ENCODE measurements around the gene NIPAL1.

The NIPAL1 gene

GRCh38 chr4:48064349-48064748 is 47.8 kb downstream of the NIPAL1 start:
- DNase-seq (ENCODE audit: low spot score) = peak; percentile 34

GRCh38 chr4:48065587-48066052 is 49.0 kb downstream of the NIPAL1 start:
- DNase-seq (ENCODE audit: low spot score) = no peak
- in situ Hi-C loops (cut with MboI; ENCODE audit: low sequenced_read_pairs, unreplicated experiment) = no loop called here
- TF ChIP-seq, protein P1, sequence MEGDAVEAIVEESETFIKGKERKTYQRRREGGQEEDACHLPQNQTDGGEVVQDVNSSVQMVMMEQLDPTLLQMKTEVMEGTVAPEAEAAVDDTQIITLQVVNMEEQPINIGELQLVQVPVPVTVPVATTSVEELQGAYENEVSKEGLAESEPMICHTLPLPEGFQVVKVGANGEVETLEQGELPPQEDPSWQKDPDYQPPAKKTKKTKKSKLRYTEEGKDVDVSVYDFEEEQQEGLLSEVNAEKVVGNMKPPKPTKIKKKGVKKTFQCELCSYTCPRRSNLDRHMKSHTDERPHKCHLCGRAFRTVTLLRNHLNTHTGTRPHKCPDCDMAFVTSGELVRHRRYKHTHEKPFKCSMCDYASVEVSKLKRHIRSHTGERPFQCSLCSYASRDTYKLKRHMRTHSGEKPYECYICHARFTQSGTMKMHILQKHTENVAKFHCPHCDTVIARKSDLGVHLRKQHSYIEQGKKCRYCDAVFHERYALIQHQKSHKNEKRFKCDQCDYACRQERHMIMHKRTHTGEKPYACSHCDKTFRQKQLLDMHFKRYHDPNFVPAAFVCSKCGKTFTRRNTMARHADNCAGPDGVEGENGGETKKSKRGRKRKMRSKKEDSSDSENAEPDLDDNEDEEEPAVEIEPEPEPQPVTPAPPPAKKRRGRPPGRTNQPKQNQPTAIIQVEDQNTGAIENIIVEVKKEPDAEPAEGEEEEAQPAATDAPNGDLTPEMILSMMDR (IDR thresholded peaks at IDR 0.05; ENCODE audit: borderline replicate concordance, control extremely low read depth, extremely low read depth, insufficient read depth, missing control alignments) = no peak

More at GRCh38 chr4:48064349-48064748, 47.8 kb downstream of the NIPAL1 start:
- TF ChIP-seq, protein P1 (IDR thresholded peaks at IDR 0.05; ENCODE audit: borderline replicate concordance, control extremely low read depth, extremely low read depth, insufficient read depth, missing control alignments) = no peak
- in situ Hi-C loops (cut with MboI; ENCODE audit: low sequenced_read_pairs, unreplicated experiment) = no loop called here

- in situ Hi-C loops (cut with MboI; ENCODE audit: low sequenced_read_pairs, unreplicated experiment) = no loop called here
- TF ChIP-seq, protein P1 (IDR thresholded peaks at IDR 0.05; ENCODE audit: borderline replicate concordance, control extremely low read depth, extremely low read depth, insufficient read depth, missing control alignments) = no peak
- DNase-seq (ENCODE audit: low spot score) = no peak
These were observed 51.0 kb downstream of the NIPAL1 start for GRCh38 chr4:48067536-48067935.

DNA sequence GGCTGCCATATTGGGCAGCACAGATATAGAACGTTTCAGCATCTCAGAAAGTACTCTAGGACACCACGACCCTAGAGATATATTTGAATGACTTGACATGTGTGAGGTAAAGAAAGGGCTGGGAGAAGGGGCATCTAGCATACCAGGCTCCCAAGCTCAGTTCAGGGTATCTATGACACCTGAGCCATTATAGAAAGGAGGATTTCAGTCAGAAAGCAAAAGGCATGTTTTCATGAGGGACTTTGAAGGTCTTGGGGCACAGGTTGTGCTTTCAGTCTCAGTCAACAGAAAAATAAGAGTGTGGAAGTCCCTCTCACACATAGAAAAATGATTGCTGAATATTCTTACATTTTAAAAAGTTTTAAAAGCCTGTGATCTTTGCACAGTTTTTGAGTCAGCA is 51.6 kb downstream of the NIPAL1 start:
- TF ChIP-seq, protein P1 (IDR thresholded peaks at IDR 0.05; ENCODE audit: borderline replicate concordance, control extremely low read depth, extremely low read depth, insufficient read depth, missing control alignments) = no peak
- no peak for DNase-seq (ENCODE audit: low spot score)
- in situ Hi-C loops (cut with MboI; ENCODE audit: low sequenced_read_pairs, unreplicated experiment) = no loop called here

DNA sequence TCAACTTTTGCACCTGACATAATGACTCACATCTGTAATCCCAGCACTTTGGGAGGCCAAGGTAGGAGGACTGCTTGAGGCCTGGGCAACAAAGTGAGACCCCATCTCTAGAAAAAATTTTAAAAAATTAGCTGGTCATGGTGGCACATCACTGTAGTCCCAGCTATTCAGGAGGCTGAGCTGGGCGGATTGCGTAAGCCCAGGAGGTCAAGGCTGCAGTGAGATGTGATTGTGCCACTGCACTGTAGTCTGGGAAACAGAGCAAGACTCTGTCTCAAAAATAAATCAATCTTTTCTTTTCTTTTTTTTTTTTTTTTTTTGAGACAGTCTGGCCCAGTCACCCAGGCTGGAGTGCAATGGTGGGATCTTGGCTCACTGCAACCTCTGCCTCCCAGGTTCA is 52.5 kb downstream of the NIPAL1 start:
- no peak for DNase-seq (ENCODE audit: low spot score)
- in situ Hi-C loops (cut with MboI; ENCODE audit: low sequenced_read_pairs, unreplicated experiment) = no loop called here
- TF ChIP-seq, protein P1 (IDR thresholded peaks at IDR 0.05; ENCODE audit: borderline replicate concordance, control extremely low read depth, extremely low read depth, insufficient read depth, missing control alignments) = no peak

- TF ChIP-seq, protein P1 (IDR thresholded peaks at IDR 0.05; ENCODE audit: borderline replicate concordance, control extremely low read depth, extremely low read depth, insufficient read depth, missing control alignments) = no peak
- in situ Hi-C loops (cut with MboI; ENCODE audit: low sequenced_read_pairs, unreplicated experiment) = no loop called here
- no peak for DNase-seq (ENCODE audit: low spot score)
These were observed 54.6 kb downstream of the NIPAL1 start for GRCh38 chr4:48071191-48071590.
